ENCODE measurements around the gene PDE9A. TPM values are rescaled to one million over a fixed set of nuclear protein-coding genes. Genes with fewer than 3 reads are reported as not detected.

PDE9A gene
- total RNA-seq, 1 experiment from 2014 or later, result 44.8 TPM

DNA sequence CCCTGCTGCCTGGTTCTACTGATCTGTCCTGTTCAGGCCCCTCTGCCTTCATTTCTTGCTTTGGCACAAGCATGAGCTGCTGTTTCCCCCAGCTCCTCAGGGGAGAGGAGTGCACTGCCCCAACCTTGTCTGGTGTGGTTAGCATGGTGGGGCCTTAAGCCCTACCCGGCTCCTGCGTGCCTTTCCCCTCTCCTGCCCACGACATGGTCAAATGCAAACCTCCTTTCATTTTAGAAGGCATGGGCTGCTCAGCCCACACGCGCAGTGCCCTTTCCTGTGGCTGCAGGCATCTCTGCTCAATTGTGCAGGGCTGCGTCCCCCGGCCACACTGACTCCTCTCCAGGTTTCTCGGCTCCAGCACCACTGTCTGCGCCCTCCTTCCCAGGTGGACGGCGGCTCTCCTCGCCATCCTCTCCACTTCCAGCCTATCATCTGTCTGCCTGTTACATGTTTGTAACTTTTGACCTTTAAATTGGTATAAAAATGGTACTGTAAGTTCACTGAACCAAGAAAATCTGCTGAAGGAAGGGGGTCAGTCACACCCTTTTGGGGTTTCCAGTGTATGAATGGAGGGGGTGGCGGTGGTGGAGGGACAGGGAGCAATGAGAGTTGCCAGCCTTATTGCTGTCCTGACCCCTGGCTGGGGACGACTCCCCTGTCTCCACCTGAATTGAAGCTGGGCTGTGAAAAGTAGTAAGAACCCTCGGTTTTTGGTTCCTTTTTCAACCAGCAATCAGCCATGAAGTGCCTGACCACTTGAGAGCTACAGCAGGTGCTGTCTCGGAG lies 5.1 kb downstream of the PDE9A start:
- POLR2A ChIA-PET, result no interaction called here
- CTCF ChIA-PET, result interaction anchor here (0.6 to 1.8 kb wide), 4 partner anchors 10 to 1260 kb away, joined by 3 to 6 read pairs (median 4); no protein-coding TSS in a partner anchor
- TF ChIP-seq ZNF138 (CRISPR knock-in tag; conservative IDR thresholded peaks at IDR 0.05), result no peak
- TF ChIP-seq, protein P1, sequence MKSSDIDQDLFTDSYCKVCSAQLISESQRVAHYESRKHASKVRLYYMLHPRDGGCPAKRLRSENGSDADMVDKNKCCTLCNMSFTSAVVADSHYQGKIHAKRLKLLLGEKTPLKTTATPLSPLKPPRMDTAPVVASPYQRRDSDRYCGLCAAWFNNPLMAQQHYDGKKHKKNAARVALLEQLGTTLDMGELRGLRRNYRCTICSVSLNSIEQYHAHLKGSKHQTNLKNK (CRISPR knock-in tag; IDR thresholded peaks at IDR 0.05), result no peak
- no peak for TF ChIP-seq ZNF317 (CRISPR knock-in tag; IDR thresholded peaks at IDR 0.05; ENCODE audit: borderline replicate concordance, low read depth)
- TF ChIP-seq GTF2I (CRISPR knock-in tag; conservative IDR thresholded peaks at IDR 0.05), result no peak
- no peak for TF ChIP-seq TCF7 (CRISPR knock-in tag; IDR thresholded peaks at IDR 0.05; ENCODE audit: low read depth)
- no peak for TF ChIP-seq CDX4 (CRISPR knock-in tag; IDR thresholded peaks at IDR 0.05; ENCODE audit: borderline replicate concordance)
- no peak for TF ChIP-seq FOXK1 (CRISPR knock-in tag; IDR thresholded peaks at IDR 0.05)
- TF ChIP-seq, protein P2, sequence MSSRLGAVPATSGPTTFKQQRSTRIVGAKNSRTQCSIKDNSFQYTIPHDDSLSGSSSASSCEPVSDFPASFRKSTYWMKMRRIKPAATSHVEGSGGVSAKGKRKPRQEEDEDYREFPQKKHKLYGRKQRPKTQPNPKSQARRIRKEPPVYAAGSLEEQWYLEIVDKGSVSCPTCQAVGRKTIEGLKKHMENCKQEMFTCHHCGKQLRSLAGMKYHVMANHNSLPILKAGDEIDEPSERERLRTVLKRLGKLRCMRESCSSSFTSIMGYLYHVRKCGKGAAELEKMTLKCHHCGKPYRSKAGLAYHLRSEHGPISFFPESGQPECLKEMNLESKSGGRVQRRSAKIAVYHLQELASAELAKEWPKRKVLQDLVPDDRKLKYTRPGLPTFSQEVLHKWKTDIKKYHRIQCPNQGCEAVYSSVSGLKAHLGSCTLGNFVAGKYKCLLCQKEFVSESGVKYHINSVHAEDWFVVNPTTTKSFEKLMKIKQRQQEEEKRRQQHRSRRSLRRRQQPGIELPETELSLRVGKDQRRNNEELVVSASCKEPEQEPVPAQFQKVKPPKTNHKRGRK (CRISPR knock-in tag; IDR thresholded peaks at IDR 0.05; ENCODE audit: borderline replicate concordance), result no peak
- no peak for TF ChIP-seq FOXP1 (CRISPR knock-in tag; IDR thresholded peaks at IDR 0.05; ENCODE audit: borderline replicate concordance)
- no peak for TF ChIP-seq ZNF396 (CRISPR knock-in tag; IDR thresholded peaks at IDR 0.05; ENCODE audit: borderline replicate concordance)
- no peak for TF ChIP-seq EMX1 (CRISPR knock-in tag; IDR thresholded peaks at IDR 0.05)
- Mint-ChIP-seq H3K4me3 (no peak overlapping the region), H3K4me1 (peaks cover 44% of the 10 kb centered on the region), H3K9me3 (no peaks in the 10 kb centered on the region), H3K27ac (peak overlapping the region; percentile 46; the same call in 1 of the 2 replicates), H3K36me3 (0 out of 2 replicates have a peak, but pooled peaks cover 3% of the 10 kb centered on the region), H3K27me3 (ENCODE audit: low read depth) (no peaks in the 10 kb centered on the region)
- DNase-seq (ENCODE audit: low spot score) (no peak), ATAC-seq (no peak)

- DNase-seq (ENCODE audit: low spot score) (no peak), ATAC-seq (no peak)
- H3K4me3 Mint-ChIP-seq, result no peak overlapping the region
- no peaks in the 10 kb centered on the region for H3K9me3 Mint-ChIP-seq
- H3K27ac Mint-ChIP-seq, result peak overlapping the region; percentile 57; the same call in 1 of the 2 replicates
- CTCF ChIA-PET, result interaction anchor here (0.9 to 1.5 kb wide), 2 partner anchors 18 to 66 kb away, joined by 3 to 5 read pairs; no protein-coding TSS in a partner anchor
- H3K36me3 Mint-ChIP-seq, result peaks cover 9% of the 10 kb centered on the region; the same call in 1 of the 2 replicates
- TF ChIP-seq NR1H2 (CRISPR knock-in tag; IDR thresholded peaks at IDR 0.05) (no peak), ATF1 (CRISPR knock-in tag; IDR thresholded peaks at IDR 0.05) (no peak), USF2 (CRISPR knock-in tag; IDR thresholded peaks at IDR 0.05) (no peak), IRF2 (CRISPR knock-in tag; IDR thresholded peaks at IDR 0.05; ENCODE audit: borderline replicate concordance, low read depth) (no peak)
- TF ChIP-seq, protein P1 (CRISPR knock-in tag; IDR thresholded peaks at IDR 0.05), result no peak
- H3K27me3 Mint-ChIP-seq (ENCODE audit: low read depth), result no peaks in the 10 kb centered on the region
- peaks cover 46% of the 10 kb centered on the region for H3K4me1 Mint-ChIP-seq
- POLR2A ChIA-PET, result no interaction called here
Observed at GRCh38 chr21:42659416-42660117, 6.1 kb downstream of the PDE9A start.

GRCh38 chr21:42660118-42660470 lies 6.7 kb downstream of the PDE9A start:
- Mint-ChIP-seq H3K27me3 (ENCODE audit: low read depth) (no peaks in the 10 kb centered on the region), H3K9me3 (no peaks in the 10 kb centered on the region), H3K4me3 (no peak overlapping the region), H3K4me1 (peaks cover 44% of the 10 kb centered on the region), H3K27ac (no peak overlapping the region), H3K36me3 (peaks cover 11% of the 10 kb centered on the region)
- TF ChIP-seq ZNF317 (CRISPR knock-in tag; IDR thresholded peaks at IDR 0.05; ENCODE audit: borderline replicate concordance, low read depth) (no peak), CREM (CRISPR knock-in tag; IDR thresholded peaks at IDR 0.05) (no peak)
- ChIA-PET CTCF (interaction anchor here (0.9 to 1.2 kb wide), 2 partner anchors 17 to 66 kb away, joined by 3 read pairs; no protein-coding TSS in a partner anchor), POLR2A (no interaction called here)
- ATAC-seq, result no peak
- DNase-seq (ENCODE audit: low spot score), result no peak

All from WTC11 (cell line).